Kidney epithelial cell (primary cell): ENCODE measurements around the gene IFNGR1. TPM values are rescaled to one million over a fixed set of nuclear protein-coding genes. Genes with fewer than 3 reads are reported as not detected.
A peak's percentile ranks its signal among the peaks of the same experiment; 100 is the strongest.
"Not testable (repeated sequence)": the region's sequence is repeated elsewhere in the genome, so short reads cannot be mapped to it uniquely, and the experiment has no call there.

ENCODE experiments used
- DNase-seq: peaks from one replicate; pipeline ENCODE4 v3.0.0-alpha.2; 2010; ENCODE audit warnings: low read depth
- H3K27me3 ChIP-seq: 2 replicates; pipeline ENCODE4 v1.6.0; 2011; ENCODE audit warnings: low read length; ENCODE audit not compliant: control insufficient read depth, insufficient read depth
- H3K36me3 ChIP-seq: 2 replicates; pipeline ENCODE4 v1.5.1; 2011; ENCODE audit warnings: low read length; ENCODE audit not compliant: control insufficient read depth, insufficient read depth
- H3K4me3 ChIP-seq: 2 replicates; pipeline ENCODE4 v1.5.1; 2011; ENCODE audit warnings: low read depth, mild to moderate bottlenecking, control low read depth, low read length
- CTCF ChIP-seq: IDR thresholded peaks from 2 replicates; pipeline ENCODE4 v1.5.1; 2011; ENCODE audit warnings: mild to moderate bottlenecking, moderate library complexity, low read length, control low read depth, inconsistent platforms; ENCODE audit not compliant: insufficient read depth, poor library complexity, severe bottlenecking
- total RNA-seq: library from RNA; depleted of rRNA; stranded (reverse); fragments of >200 nt; gene quantifications from 2 replicates; pipeline ENCODE4 v1.2.3, GENCODE V29; 2015

Gene IFNGR1
- total RNA-seq, 1 donor from 2014 or later, result 55.6 TPM

- no peaks in the 10 kb centered on the region for H3K36me3 ChIP-seq
- DNase-seq, result no peak
- TF ChIP-seq CTCF, result no peak
- H3K27me3 ChIP-seq, result no peaks in the 10 kb centered on the region
- H3K4me3 ChIP-seq, result peak overlapping the region; percentile 87
Measured at GRCh38 chr6:137217801-137218472, 1.2 kb downstream of the IFNGR1 start.

- DNase-seq, result no peak
- Histone ChIP-seq H3K4me3 (no peak overlapping the region), H3K36me3 (no peaks in the 10 kb centered on the region), H3K27me3 (no peaks in the 10 kb centered on the region)
- TF ChIP-seq CTCF, result no peak
Measured at GRCh38 chr6:137216875-137217553, 2.2 kb downstream of the IFNGR1 start.

- no peaks in the 10 kb centered on the region for H3K36me3 ChIP-seq
- no peak for TF ChIP-seq CTCF
- no peaks in the 10 kb centered on the region for H3K27me3 ChIP-seq
- no peak for DNase-seq
- no peak overlapping the region for H3K4me3 ChIP-seq
Measured at GRCh38 chr6:137216106-137216505, 3.1 kb downstream of the IFNGR1 start.

- H3K4me3 ChIP-seq, H3K27me3 ChIP-seq, DNase-seq, H3K36me3 ChIP-seq: not testable (repeated sequence)
Measured at GRCh38 chr6:137215630-137216029, 3.6 kb downstream of the IFNGR1 start.

GRCh38 chr6:137214931-137215330 lies 4.3 kb downstream of the IFNGR1 start:
- no peak for TF ChIP-seq CTCF
- Histone ChIP-seq H3K4me3 (no peak overlapping the region), H3K27me3 (no peaks in the 10 kb centered on the region), H3K36me3 (no peaks in the 10 kb centered on the region)
- no peak for DNase-seq

GRCh38 chr6:137213813-137214212 lies 5.4 kb downstream of the IFNGR1 start:
- no peak for DNase-seq

More at GRCh38 chr6:137213813-137214212, 5.4 kb downstream of the IFNGR1 start:
- Histone ChIP-seq H3K27me3 (no peaks in the 10 kb centered on the region), H3K36me3 (no peaks in the 10 kb centered on the region), H3K4me3 (no peak overlapping the region)
- no peak for TF ChIP-seq CTCF
